OCI-LY3 (cell line): Measurements from ENCODE around the gene HS3ST6.

Experiments
- H2AFZ ChIP-seq: fragments of 200-600, 300-600 bp; shearing (Covaris generic); 2 replicates; pipeline ENCODE4 v1.6.0; 2014; ENCODE audit warnings: antibody characterized with exemption, low read depth, low read length
- H3K27ac ChIP-seq: fragments of 200-600, 300-600 bp; sonication (generic); 2 replicates; pipeline ENCODE4 v1.5.1; 2014; ENCODE audit warnings: mild to moderate bottlenecking, low read length, moderate library complexity, mixed read lengths
- H3K27me3 ChIP-seq: fragments of 200-600, 300-600 bp; sonication (generic); 2 replicates; pipeline ENCODE4 v1.6.1; 2014; ENCODE audit warnings: low read depth, low read length, mixed read lengths
- H3K36me3 ChIP-seq: fragments of 200-600, 300-600 bp; sonication (generic); replicated peaks from 2 replicates; pipeline ENCODE3; 2014; ENCODE audit warnings: low read depth, low read length, mixed read lengths
- H3K4me1 ChIP-seq: fragments of 300-600, 200-600 bp; sonication (generic); 2 replicates; pipeline ENCODE4 v1.6.1; 2014; ENCODE audit warnings: low read length, mixed read lengths
- H3K4me2 ChIP-seq: fragments of 200-600, 300-600 bp; sonication (generic); 2 replicates; pipeline ENCODE4 v1.6.1; 2014; ENCODE audit warnings: low read length, mixed read lengths
- H3K4me3 ChIP-seq: fragments of 300-600, 200-600 bp; sonication (generic); 2 replicates; pipeline ENCODE4 v1.5.1; 2014; ENCODE audit warnings: antibody characterized with exemption, mild to moderate bottlenecking, low read length, moderate library complexity
- H3K79me2 ChIP-seq: fragments of 300-600, 200-600 bp; shearing (Covaris generic); 2 replicates; pipeline ENCODE4 v1.6.1; 2014; ENCODE audit warnings: mild to moderate bottlenecking, low read length, mixed read lengths
- H3K9ac ChIP-seq: fragments of 300-600, 200-600 bp; shearing (Covaris generic); 2 replicates; pipeline ENCODE4 v1.6.0; 2014; ENCODE audit warnings: mild to moderate bottlenecking, low read length, moderate library complexity
- H3K9me3 ChIP-seq: fragments of 200-600, 300-600 bp; shearing (Covaris generic); 2 replicates; pipeline ENCODE4 v1.6.1; 2014; ENCODE audit warnings: low read length, mixed read lengths; ENCODE audit not compliant: insufficient read depth
- H4K20me1 ChIP-seq: fragments of 200-600, 300-600 bp; sonication (generic); 2 replicates; pipeline ENCODE4 v1.6.1; 2016; ENCODE audit warnings: low read length, mixed read lengths; ENCODE audit not compliant: insufficient read depth
- EZH2phosphoT487 ChIP-seq: fragments of 200-600 bp; shearing (Covaris generic); IDR thresholded peaks from 2 replicates; pipeline ENCODE4 v1.6.1; 2018; ENCODE audit warnings: antibody characterized with exemption, mixed run types, low read depth
- TF ChIP-seq, protein P1 (sequence below): fragments of 200-600, 300-600 bp; sonication (generic); IDR thresholded peaks from 2 replicates; pipeline ENCODE4 v1.5.1; 2014; ENCODE audit warnings: antibody characterized with exemption, low read length, low read depth

The HS3ST6 gene

DNA sequence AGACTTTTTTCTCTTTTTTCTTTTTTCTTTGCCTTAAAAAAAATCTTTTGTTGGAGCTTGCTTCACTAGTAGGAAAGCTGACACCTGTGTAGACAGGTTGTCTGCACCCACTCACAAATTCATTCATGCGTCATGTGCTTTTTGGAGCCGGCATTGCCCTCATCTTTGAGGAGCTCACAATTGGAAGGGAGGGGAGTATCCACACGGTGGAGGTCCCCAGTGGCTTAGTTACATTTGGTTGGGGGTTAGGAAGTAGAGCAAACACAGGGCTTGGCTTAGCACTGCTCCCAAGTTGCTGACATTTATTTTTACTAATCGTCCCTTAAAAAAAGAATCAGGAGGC, 27.5 kb downstream of the HS3ST6 start:
- no peaks in the 10 kb centered on the region for H4K20me1 ChIP-seq
- no peak overlapping the region for H2AFZ ChIP-seq
- H3K4me2 ChIP-seq: no peak overlapping the region
- H3K27ac ChIP-seq: no peak overlapping the region
- TF ChIP-seq EZH2phosphoT487: no peak
- TF ChIP-seq, protein P1, sequence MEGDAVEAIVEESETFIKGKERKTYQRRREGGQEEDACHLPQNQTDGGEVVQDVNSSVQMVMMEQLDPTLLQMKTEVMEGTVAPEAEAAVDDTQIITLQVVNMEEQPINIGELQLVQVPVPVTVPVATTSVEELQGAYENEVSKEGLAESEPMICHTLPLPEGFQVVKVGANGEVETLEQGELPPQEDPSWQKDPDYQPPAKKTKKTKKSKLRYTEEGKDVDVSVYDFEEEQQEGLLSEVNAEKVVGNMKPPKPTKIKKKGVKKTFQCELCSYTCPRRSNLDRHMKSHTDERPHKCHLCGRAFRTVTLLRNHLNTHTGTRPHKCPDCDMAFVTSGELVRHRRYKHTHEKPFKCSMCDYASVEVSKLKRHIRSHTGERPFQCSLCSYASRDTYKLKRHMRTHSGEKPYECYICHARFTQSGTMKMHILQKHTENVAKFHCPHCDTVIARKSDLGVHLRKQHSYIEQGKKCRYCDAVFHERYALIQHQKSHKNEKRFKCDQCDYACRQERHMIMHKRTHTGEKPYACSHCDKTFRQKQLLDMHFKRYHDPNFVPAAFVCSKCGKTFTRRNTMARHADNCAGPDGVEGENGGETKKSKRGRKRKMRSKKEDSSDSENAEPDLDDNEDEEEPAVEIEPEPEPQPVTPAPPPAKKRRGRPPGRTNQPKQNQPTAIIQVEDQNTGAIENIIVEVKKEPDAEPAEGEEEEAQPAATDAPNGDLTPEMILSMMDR: no peak
- no peak overlapping the region for H3K4me3 ChIP-seq
- no peaks in the 10 kb centered on the region for H3K9me3 ChIP-seq
- H3K9ac ChIP-seq: no peak overlapping the region
- H3K36me3 ChIP-seq: no peaks in the 10 kb centered on the region
- H3K4me1 ChIP-seq: no peaks in the 10 kb centered on the region
- 0 out of 2 replicates have a peak, but pooled peaks cover 3% of the 10 kb centered on the region for H3K27me3 ChIP-seq
- H3K79me2 ChIP-seq: no peaks in the 10 kb centered on the region

DNA sequence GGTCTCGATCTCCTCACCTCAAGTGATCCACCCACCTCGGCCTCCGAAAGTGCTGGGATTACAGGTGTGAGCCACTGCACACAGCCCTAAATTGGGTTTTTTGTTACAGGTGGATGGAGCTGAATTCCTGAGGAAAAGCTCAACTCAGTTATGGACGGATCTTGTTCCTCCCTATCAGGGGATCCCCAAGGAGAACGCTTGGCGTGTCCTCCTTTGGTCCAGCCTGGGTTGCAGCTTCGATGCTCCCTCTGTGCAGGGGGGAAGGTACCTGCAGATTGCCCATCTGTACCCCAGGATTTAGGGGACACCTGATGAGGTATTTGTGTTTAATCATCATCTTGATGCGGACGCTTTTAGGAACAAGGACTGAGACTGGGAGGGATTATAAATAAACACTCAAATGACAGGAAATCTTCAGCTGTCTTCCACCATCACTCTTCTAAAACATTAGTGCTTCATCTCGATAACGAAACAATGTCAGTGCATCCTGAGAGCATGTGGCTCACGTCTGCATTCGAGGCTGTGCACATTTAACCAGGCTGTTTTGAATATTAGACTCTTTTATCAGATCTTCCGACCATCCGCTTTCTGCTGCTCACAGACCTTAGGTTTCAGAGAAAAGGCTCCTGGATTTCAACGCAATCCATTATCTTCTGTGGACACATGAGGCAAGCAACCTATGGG, 28.0 kb downstream of the HS3ST6 start:
- H3K9ac ChIP-seq: no peak overlapping the region
- no peak overlapping the region for H3K27ac ChIP-seq
- no peaks in the 10 kb centered on the region for H4K20me1 ChIP-seq
- H3K36me3 ChIP-seq: no peaks in the 10 kb centered on the region
- H3K9me3 ChIP-seq: no peaks in the 10 kb centered on the region
- no peak overlapping the region for H3K4me2 ChIP-seq
- no peak overlapping the region for H2AFZ ChIP-seq
- no peak overlapping the region for H3K4me3 ChIP-seq
- no peaks in the 10 kb centered on the region for H3K79me2 ChIP-seq
- no peaks in the 10 kb centered on the region for H3K4me1 ChIP-seq
- 0 out of 2 replicates have a peak, but pooled peaks cover 3% of the 10 kb centered on the region for H3K27me3 ChIP-seq
- TF ChIP-seq EZH2phosphoT487: no peak
- TF ChIP-seq, protein P1: no peak

DNA sequence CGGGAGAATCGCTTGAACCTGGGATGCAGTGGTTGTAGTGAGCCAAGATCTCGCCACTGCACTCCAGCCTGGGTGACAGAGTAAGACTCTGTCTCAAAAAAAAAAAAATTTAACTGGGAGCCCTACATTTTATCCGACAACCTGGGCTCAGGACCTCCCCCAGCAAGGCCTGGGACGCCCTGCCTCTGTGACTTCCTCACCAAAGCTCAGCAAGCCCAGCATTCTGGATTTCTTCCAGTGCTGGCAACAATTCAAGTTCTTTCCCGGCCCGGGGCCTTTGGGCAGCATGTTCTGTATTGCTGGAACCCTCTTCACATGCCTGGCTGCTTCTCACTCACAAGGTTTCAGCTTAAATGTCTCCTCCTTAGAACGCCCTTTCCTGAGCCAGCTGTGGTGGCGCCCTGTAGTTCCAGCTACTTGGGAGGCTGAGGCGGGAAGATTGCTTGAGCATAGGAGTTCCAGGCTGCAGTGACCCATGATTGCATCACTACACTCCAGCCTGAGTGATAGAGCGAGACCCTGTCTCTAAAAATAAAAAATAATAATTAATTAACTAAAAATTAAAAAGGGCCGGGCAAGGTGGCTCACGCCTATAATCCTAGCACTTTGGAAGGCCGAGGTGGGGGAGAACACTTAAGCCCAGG, 30.4 kb downstream of the HS3ST6 start:
- Histone ChIP-seq H3K27me3 (0 out of 2 replicates have a peak, but pooled peaks cover 3% of the 10 kb centered on the region), H3K4me2 (no peak overlapping the region), H3K27ac (no peak overlapping the region), H3K4me1 (no peaks in the 10 kb centered on the region), H3K36me3 (no peaks in the 10 kb centered on the region), H4K20me1 (no peaks in the 10 kb centered on the region), H2AFZ (no peak overlapping the region), H3K9me3 (no peaks in the 10 kb centered on the region), H3K4me3 (no peak overlapping the region), H3K9ac (no peak overlapping the region), H3K79me2 (no peaks in the 10 kb centered on the region)
- TF ChIP-seq EZH2phosphoT487: no peak
- TF ChIP-seq, protein P1: no peak

DNA sequence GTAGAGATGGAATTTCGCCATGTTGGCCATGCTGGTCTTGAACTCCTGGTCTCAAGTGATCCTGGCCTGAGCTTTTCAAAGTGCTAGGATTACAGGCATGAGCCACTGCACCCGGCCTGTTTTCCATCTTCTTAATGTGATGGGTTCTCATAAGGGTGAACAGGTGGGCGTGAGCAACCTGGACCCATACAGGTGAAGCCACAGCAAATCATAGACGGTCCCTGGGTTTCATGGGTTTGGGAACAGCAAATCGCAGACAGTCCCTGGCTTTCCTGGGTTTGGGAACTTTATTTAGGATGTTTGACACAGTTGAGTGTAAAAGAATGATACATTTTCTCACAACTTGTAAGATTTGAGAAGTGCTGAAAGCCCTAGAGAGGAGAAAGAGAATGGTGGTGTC, 33.3 kb downstream of the HS3ST6 start:
- TF ChIP-seq EZH2phosphoT487: no peak
- TF ChIP-seq, protein P1: no peak
- Histone ChIP-seq H3K27me3 (0 out of 2 replicates have a peak, but pooled peaks cover 3% of the 10 kb centered on the region), H3K4me3 (no peak overlapping the region), H3K27ac (no peak overlapping the region), H2AFZ (no peak overlapping the region), H3K9ac (no peak overlapping the region), H3K79me2 (no peaks in the 10 kb centered on the region), H3K4me2 (no peak overlapping the region), H3K36me3 (no peaks in the 10 kb centered on the region), H3K9me3 (no peaks in the 10 kb centered on the region), H4K20me1 (no peaks in the 10 kb centered on the region), H3K4me1 (no peaks in the 10 kb centered on the region)
